ENCODE results near the gene TRPC3.
"Not testable (repeated sequence)": the region's sequence is repeated elsewhere in the genome, so short reads cannot be mapped to it uniquely, and the experiment has no call there.

TRPC3 gene

GRCh38 chr4:121950212-121950679 lies 1.6 kb downstream of the TRPC3 start:
- DNase-seq (ENCODE audit: low read depth in 3 of 3, low spot score in 1 of 3), result peak; percentile 51 to 82 (median 53)

- DNase-seq (ENCODE audit: low read depth in 3 of 3, low spot score in 1 of 3), result no peak
These were observed 5.2 kb downstream of the TRPC3 start for GRCh38 chr4:121946644-121947043.

- no peak for DNase-seq (ENCODE audit: low read depth in 3 of 3, low spot score in 1 of 3)
These were observed 7.9 kb downstream of the TRPC3 start for GRCh38 chr4:121943941-121944340.

GRCh38 chr4:121939690-121940089 lies 12.2 kb downstream of the TRPC3 start:
- no peak for DNase-seq (ENCODE audit: low read depth in 3 of 3, low spot score in 1 of 3)

- DNase-seq (ENCODE audit: low read depth in 3 of 3, low spot score in 1 of 3), result no peak
These were observed 13.4 kb downstream of the TRPC3 start for GRCh38 chr4:121938282-121939092.

- no peak for DNase-seq (ENCODE audit: low read depth in 3 of 3, low spot score in 1 of 3)
These were observed 15.8 kb downstream of the TRPC3 start for GRCh38 chr4:121936101-121936500.

- DNase-seq (ENCODE audit: low read depth in 3 of 3, low spot score in 1 of 3), result no peak
These were observed 17.2 kb downstream of the TRPC3 start for GRCh38 chr4:121934635-121935034.

- DNase-seq (ENCODE audit: low read depth in 3 of 3, low spot score in 1 of 3), result no peak
These were observed 19.5 kb downstream of the TRPC3 start for GRCh38 chr4:121932212-121932974.

GRCh38 chr4:121930304-121930703 lies 21.6 kb downstream of the TRPC3 start:
- no peak for DNase-seq (ENCODE audit: low read depth in 3 of 3, low spot score in 1 of 3)

GRCh38 chr4:121927948-121928347 lies 23.9 kb downstream of the TRPC3 start:
- DNase-seq (ENCODE audit: low read depth in 3 of 3, low spot score in 1 of 3), result no peak

- DNase-seq (ENCODE audit: low read depth in 3 of 3, low spot score in 1 of 3), result not testable (repeated sequence)
These were observed 25.4 kb downstream of the TRPC3 start for GRCh38 chr4:121926490-121926889.

- DNase-seq (ENCODE audit: low read depth in 3 of 3, low spot score in 1 of 3), result no peak
These were observed 28.6 kb downstream of the TRPC3 start for GRCh38 chr4:121923306-121923705.

- DNase-seq (ENCODE audit: low read depth in 3 of 3, low spot score in 1 of 3), result no peak
These were observed 38.2 kb downstream of the TRPC3 start for GRCh38 chr4:121913667-121914066.

- DNase-seq (ENCODE audit: low read depth in 3 of 3, low spot score in 1 of 3), result no peak
These were observed 43.5 kb downstream of the TRPC3 start for GRCh38 chr4:121908346-121908745.

GRCh38 chr4:121900132-121900983 lies 51.5 kb downstream of the TRPC3 start:
- peak in 2 of 3 donors; percentile 5 to 11 for DNase-seq (ENCODE audit: low read depth in 3 of 3, low spot score in 1 of 3)

- DNase-seq (ENCODE audit: low read depth in 3 of 3, low spot score in 1 of 3), result no peak
These were observed 53.7 kb downstream of the TRPC3 start for GRCh38 chr4:121898150-121898549.

GRCh38 chr4:121888134-121888533 lies 63.7 kb downstream of the TRPC3 start:
- no peak for DNase-seq (ENCODE audit: low read depth in 3 of 3, low spot score in 1 of 3)

GRCh38 chr4:121885115-121885514 lies 66.7 kb downstream of the TRPC3 start:
- DNase-seq (ENCODE audit: low read depth in 3 of 3, low spot score in 1 of 3), result no peak

GRCh38 chr4:121881158-121881557 lies 70.7 kb downstream of the TRPC3 start:
- DNase-seq (ENCODE audit: low read depth in 3 of 3, low spot score in 1 of 3), result no peak

GRCh38 chr4:121879135-121879534 lies 72.7 kb downstream of the TRPC3 start:
- no peak for DNase-seq (ENCODE audit: low read depth in 3 of 3, low spot score in 1 of 3)

- no peak for DNase-seq (ENCODE audit: low read depth in 3 of 3, low spot score in 1 of 3)
These were observed 74.7 kb downstream of the TRPC3 start for GRCh38 chr4:121877041-121877773.
